NB4 (cell line): ENCODE results near the gene GPC4.

Experiments used
- TF ChIP-seq, protein P1 (sequence below): IDR thresholded peaks from one replicate; pipeline ENCODE4 v1.5.1; 2012; ENCODE audit warnings: low read depth, low read length
- TF ChIP-seq, protein P2 (sequence below): IDR thresholded peaks from 2 replicates; pipeline ENCODE4 v1.6.1; 2011; ENCODE audit warnings: low read depth, low read length

DNA sequence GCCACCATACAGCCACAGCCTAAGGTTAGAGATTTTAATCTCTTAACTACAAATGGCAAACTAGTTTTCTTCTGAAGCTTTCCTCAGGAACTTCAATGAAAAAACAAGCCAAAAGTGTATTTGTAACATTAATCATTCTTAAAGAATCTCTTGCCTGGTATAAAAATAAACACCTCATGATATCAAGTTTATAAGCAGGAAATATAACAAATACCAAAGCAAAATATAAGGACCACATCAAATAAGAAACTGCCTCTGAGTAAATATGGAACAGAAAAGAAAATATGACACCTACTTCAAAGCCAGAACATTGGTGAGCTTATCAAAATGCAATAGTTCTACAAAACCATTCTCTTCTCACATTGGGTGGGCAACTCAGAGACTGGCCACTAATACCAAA, 89.9 kb downstream of the GPC4 start:
- TF ChIP-seq, protein P1, sequence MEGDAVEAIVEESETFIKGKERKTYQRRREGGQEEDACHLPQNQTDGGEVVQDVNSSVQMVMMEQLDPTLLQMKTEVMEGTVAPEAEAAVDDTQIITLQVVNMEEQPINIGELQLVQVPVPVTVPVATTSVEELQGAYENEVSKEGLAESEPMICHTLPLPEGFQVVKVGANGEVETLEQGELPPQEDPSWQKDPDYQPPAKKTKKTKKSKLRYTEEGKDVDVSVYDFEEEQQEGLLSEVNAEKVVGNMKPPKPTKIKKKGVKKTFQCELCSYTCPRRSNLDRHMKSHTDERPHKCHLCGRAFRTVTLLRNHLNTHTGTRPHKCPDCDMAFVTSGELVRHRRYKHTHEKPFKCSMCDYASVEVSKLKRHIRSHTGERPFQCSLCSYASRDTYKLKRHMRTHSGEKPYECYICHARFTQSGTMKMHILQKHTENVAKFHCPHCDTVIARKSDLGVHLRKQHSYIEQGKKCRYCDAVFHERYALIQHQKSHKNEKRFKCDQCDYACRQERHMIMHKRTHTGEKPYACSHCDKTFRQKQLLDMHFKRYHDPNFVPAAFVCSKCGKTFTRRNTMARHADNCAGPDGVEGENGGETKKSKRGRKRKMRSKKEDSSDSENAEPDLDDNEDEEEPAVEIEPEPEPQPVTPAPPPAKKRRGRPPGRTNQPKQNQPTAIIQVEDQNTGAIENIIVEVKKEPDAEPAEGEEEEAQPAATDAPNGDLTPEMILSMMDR, result no peak
- TF ChIP-seq, protein P2, sequence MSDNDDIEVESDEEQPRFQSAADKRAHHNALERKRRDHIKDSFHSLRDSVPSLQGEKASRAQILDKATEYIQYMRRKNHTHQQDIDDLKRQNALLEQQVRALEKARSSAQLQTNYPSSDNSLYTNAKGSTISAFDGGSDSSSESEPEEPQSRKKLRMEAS, result no peak
